Measurements from ENCODE around the gene CLOCK.

Gene CLOCK

DNA sequence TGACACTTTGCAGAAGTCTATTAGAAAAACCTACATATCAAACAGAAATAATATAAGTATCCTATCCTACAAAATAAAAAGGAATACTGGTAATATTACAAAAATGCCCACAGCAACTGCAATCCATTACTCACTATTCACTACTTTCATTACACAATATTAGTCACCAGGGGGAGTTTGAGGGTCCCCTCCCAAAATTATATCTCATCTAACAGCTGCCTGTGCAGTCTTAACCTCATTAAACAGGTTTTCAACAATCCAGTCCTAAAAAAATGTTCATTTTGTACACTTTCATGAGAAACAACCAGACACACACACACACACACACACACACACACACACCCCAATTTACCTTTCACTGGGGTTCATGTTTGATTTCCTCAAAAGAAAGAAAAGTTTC is 2.9 kb downstream of the CLOCK start:
- no peak overlapping the region for H3K4me3 ChIP-seq (ENCODE audit: insufficient read depth, low read depth, low read length)
- H3K4me1 ChIP-seq (ENCODE audit: control insufficient read depth, insufficient read depth, low read length): peaks cover 8% of the 10 kb centered on the region
- H3K9me3 ChIP-seq (ENCODE audit: control insufficient read depth, low read length): no peaks in the 10 kb centered on the region
- H3K27ac ChIP-seq (ENCODE audit: insufficient read depth, low read depth, low read length, poor library complexity, severe bottlenecking): no peak overlapping the region
- H3K36me3 ChIP-seq (ENCODE audit: control insufficient read depth, insufficient read depth, low read length): no peaks in the 10 kb centered on the region
- H3K27me3 ChIP-seq (ENCODE audit: control insufficient read depth, insufficient read depth, low read length, poor library complexity, severe bottlenecking): no peaks in the 10 kb centered on the region

DNA sequence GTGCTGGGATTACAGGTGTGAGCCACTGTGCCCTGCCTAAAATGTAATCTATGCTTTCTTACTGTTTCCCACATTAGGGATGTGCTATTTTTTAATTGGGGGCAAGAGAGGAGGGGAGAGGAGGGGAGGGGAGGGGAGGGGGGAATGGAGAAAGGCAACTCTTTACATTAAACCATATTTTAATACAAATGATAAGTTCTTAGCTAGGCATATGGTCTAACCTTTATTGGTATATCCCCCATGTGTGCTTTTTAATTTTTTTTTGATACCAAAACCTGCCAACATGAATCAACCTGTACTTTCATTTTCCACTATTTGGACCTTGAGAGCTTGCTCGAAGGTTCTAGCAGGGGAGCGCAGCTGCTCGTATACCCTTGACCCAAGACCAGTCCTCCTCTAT is 6.4 kb downstream of the CLOCK start:
- Histone ChIP-seq H3K27me3 (ENCODE audit: control insufficient read depth, insufficient read depth, low read length, poor library complexity, severe bottlenecking) (no peaks in the 10 kb centered on the region), H3K27ac (ENCODE audit: insufficient read depth, low read depth, low read length, poor library complexity, severe bottlenecking) (no peak overlapping the region), H3K36me3 (ENCODE audit: control insufficient read depth, insufficient read depth, low read length) (no peaks in the 10 kb centered on the region), H3K9me3 (ENCODE audit: control insufficient read depth, low read length) (no peaks in the 10 kb centered on the region), H3K4me3 (ENCODE audit: insufficient read depth, low read depth, low read length) (no peak overlapping the region), H3K4me1 (ENCODE audit: control insufficient read depth, insufficient read depth, low read length) (no peaks in the 10 kb centered on the region)
- WGBS, 2 experiments: 97 to 98% methylated on average over 3 of the region's 3 CpGs

DNA sequence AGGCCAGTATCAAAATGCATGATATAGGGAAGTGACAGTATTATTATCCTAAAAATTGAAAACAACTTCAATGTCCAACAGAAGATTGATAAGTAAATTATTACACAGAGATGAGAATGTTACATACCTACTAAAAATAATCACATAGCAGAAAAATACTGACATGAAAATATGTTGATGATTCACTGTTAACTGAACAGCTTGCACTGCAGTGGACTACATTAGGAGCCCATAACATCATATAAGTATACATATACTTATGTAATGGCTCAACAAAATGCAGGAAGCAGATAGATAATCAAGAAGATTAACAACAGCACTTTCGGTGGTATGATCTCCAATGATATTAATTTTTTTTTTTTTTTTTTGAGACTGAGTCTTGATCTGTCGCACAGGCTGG is 7.1 kb downstream of the CLOCK start:
- WGBS, 2 experiments: 90 to 91% methylated on average over 1 to 2 of the region's 2 CpGs
- no peak overlapping the region for H3K4me3 ChIP-seq (ENCODE audit: insufficient read depth, low read depth, low read length)
- no peaks in the 10 kb centered on the region for H3K4me1 ChIP-seq (ENCODE audit: control insufficient read depth, insufficient read depth, low read length)
- no peaks in the 10 kb centered on the region for H3K27me3 ChIP-seq (ENCODE audit: control insufficient read depth, insufficient read depth, low read length, poor library complexity, severe bottlenecking)
- no peak overlapping the region for H3K27ac ChIP-seq (ENCODE audit: insufficient read depth, low read depth, low read length, poor library complexity, severe bottlenecking)
- no peaks in the 10 kb centered on the region for H3K9me3 ChIP-seq (ENCODE audit: control insufficient read depth, low read length)
- H3K36me3 ChIP-seq (ENCODE audit: control insufficient read depth, insufficient read depth, low read length): no peaks in the 10 kb centered on the region

DNA sequence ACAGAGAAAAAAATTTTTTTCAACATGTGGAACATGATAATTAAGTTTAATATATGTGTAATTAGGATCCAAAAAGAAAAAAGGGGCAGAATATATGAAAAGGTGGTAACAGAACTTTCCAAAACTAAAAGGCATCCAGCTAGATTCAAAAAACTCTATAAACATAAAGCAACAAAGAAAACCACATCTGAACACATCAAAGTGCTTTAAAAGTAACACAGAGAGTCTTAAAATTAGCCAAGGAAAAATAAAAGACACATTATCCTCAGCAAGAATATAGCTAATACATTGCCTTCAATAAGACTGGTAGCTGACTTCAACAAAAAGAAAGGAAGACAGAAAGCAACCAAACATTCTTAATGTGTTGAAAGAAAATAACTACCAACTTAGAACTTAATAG is 8.2 kb downstream of the CLOCK start:
- Histone ChIP-seq H3K4me1 (ENCODE audit: control insufficient read depth, insufficient read depth, low read length) (no peaks in the 10 kb centered on the region), H3K4me3 (ENCODE audit: insufficient read depth, low read depth, low read length) (no peak overlapping the region), H3K27ac (ENCODE audit: insufficient read depth, low read depth, low read length, poor library complexity, severe bottlenecking) (no peak overlapping the region), H3K27me3 (ENCODE audit: control insufficient read depth, insufficient read depth, low read length, poor library complexity, severe bottlenecking) (no peaks in the 10 kb centered on the region), H3K9me3 (ENCODE audit: control insufficient read depth, low read length) (peaks cover 5% of the 10 kb centered on the region), H3K36me3 (ENCODE audit: control insufficient read depth, insufficient read depth, low read length) (no peaks in the 10 kb centered on the region)

DNA sequence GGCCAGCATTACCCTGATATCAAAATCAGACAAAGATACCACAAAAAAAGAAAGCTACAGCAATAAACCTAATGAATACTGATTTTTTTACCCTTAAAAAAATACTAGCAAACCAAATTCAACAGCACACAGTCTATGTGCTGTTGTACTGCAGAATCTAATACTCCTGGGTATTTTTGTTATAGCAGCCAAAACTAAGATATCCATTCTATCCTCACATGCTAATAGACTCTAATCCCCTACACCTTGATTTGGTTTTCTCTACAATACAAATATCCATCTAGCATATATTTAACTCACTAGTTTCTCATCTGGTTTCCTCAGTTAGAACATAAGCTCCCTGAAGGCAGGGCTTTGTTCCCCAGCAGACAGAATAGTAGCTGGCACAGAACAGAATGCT is 12.4 kb downstream of the CLOCK start:
- Histone ChIP-seq H3K4me1 (ENCODE audit: control insufficient read depth, insufficient read depth, low read length) (no peaks in the 10 kb centered on the region), H3K4me3 (ENCODE audit: insufficient read depth, low read depth, low read length) (no peak overlapping the region), H3K36me3 (ENCODE audit: control insufficient read depth, insufficient read depth, low read length) (no peaks in the 10 kb centered on the region), H3K27ac (ENCODE audit: insufficient read depth, low read depth, low read length, poor library complexity, severe bottlenecking) (no peak overlapping the region), H3K9me3 (ENCODE audit: control insufficient read depth, low read length) (peaks cover 5% of the 10 kb centered on the region), H3K27me3 (ENCODE audit: control insufficient read depth, insufficient read depth, low read length, poor library complexity, severe bottlenecking) (no peaks in the 10 kb centered on the region)

DNA sequence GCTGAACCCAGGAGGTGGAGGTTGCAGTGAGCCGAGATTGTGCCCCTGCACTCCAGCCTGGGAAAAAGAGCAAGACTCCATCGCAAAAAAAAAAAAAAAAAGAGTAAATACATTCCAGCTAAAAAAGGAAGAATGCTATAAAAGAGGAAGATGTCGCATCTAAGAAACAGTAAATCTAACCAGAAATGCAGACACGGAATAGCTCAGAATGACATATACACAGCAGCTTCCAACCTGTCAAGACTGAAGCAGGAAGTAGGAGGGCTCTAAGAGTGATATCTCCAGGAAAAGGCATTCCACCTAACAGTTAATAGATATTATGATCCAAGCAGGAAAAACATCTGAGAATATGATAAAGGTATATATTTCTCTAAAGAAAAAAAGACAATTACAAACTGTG is 16.0 kb downstream of the CLOCK start:
- no peaks in the 10 kb centered on the region for H3K4me1 ChIP-seq (ENCODE audit: control insufficient read depth, insufficient read depth, low read length)
- WGBS, 2 experiments: 79 to 90% methylated on average over 2 to 3 of the region's 4 CpGs

DNA sequence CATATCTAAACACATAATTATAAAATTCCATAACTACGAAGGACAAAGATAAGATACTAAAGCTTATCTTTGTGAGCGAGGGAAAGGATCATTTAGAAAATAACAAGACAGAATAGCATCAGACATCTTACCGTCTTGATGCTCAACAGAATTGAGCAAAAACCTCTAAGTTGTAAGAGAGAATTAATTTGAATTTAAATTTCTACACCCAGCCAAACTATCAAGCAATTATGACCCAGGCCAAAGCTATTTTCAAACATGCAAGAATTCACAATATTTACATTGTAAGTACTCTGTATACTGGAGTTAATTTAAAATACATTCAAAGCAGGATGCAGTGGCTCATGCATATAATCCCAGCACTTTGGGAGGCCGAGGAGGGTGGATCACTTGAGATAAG is 16.5 kb downstream of the CLOCK start:
- H3K4me1 ChIP-seq (ENCODE audit: control insufficient read depth, insufficient read depth, low read length): no peaks in the 10 kb centered on the region
- H3K27me3 ChIP-seq (ENCODE audit: control insufficient read depth, insufficient read depth, low read length, poor library complexity, severe bottlenecking): no peaks in the 10 kb centered on the region
- no peaks in the 10 kb centered on the region for H3K36me3 ChIP-seq (ENCODE audit: control insufficient read depth, insufficient read depth, low read length)
- H3K4me3 ChIP-seq (ENCODE audit: insufficient read depth, low read depth, low read length): no peak overlapping the region
- peaks cover 5% of the 10 kb centered on the region for H3K9me3 ChIP-seq (ENCODE audit: control insufficient read depth, low read length)
- no peak overlapping the region for H3K27ac ChIP-seq (ENCODE audit: insufficient read depth, low read depth, low read length, poor library complexity, severe bottlenecking)
- 90 to 94% methylated on average over 3 to 4 of the region's 4 CpGs for WGBS, 2 experiments

More for the DNA sequence above, 16.0 kb downstream of the CLOCK start:
- no peaks in the 10 kb centered on the region for H3K27me3 ChIP-seq (ENCODE audit: control insufficient read depth, insufficient read depth, low read length, poor library complexity, severe bottlenecking)
- peaks cover 5% of the 10 kb centered on the region for H3K9me3 ChIP-seq (ENCODE audit: control insufficient read depth, low read length)
- H3K4me3 ChIP-seq (ENCODE audit: insufficient read depth, low read depth, low read length): no peak overlapping the region
- no peaks in the 10 kb centered on the region for H3K36me3 ChIP-seq (ENCODE audit: control insufficient read depth, insufficient read depth, low read length)
- no peak overlapping the region for H3K27ac ChIP-seq (ENCODE audit: insufficient read depth, low read depth, low read length, poor library complexity, severe bottlenecking)

DNA sequence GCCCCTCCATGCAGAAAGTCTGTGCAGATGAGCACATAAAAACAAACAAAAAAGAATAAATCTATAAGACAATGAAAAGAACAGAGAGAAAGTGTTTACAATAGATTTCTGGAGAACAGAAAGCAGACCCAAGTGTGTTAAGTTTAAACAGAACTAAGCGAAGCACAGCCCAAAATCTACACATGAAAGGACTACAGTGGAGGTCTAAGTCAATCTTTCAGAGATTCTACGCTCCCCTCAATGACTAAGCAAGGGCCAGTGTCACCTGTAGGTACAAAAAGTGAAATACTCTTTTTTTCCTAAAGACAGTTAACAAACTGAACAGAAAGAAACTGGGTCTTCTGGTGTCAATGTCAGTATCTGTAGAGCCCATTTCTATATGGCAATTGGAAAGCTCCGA is 18.2 kb downstream of the CLOCK start:
- H3K9me3 ChIP-seq (ENCODE audit: control insufficient read depth, low read length): no peaks in the 10 kb centered on the region
- no peaks in the 10 kb centered on the region for H3K4me1 ChIP-seq (ENCODE audit: control insufficient read depth, insufficient read depth, low read length)
- H3K4me3 ChIP-seq (ENCODE audit: insufficient read depth, low read depth, low read length): no peak overlapping the region
- WGBS, 2 experiments: 72 to 75% methylated on average over 3 of the region's 3 CpGs
- H3K27ac ChIP-seq (ENCODE audit: insufficient read depth, low read depth, low read length, poor library complexity, severe bottlenecking): no peak overlapping the region
- no peaks in the 10 kb centered on the region for H3K27me3 ChIP-seq (ENCODE audit: control insufficient read depth, insufficient read depth, low read length, poor library complexity, severe bottlenecking)
- no peaks in the 10 kb centered on the region for H3K36me3 ChIP-seq (ENCODE audit: control insufficient read depth, insufficient read depth, low read length)

DNA sequence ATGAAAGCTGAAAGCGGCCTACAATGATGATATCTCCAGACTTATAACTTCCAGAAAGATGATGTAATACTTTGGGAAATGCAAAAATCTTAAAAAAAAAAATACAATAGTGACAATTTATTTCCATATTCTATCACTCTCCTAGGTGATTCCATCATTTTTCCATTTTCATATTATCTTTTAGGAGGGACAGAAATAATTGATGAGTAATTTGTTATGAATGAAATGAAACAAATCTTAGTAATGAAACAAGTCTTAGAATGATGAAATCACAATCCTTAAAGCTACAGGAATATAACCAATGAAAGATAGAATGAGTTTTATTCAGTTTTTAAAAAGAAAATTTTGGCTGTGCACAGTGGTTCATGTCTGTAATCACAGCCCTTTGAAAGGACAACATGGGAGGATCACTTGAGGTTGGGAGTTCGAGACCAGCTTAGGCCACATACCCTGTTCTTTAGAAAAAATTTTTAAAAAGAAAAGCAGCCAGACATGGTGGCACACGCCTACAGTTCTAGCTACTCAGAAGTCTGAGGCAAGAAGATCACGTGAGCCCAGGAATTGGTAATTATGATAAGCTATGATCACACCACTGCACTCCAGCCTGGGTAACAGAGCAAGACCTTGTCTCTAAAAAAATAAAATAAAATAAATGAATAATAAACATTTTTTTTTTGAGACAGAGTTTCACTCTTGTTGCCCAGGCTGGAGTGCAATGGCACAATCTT is 21.7 kb downstream of the CLOCK start:
- 92 to 95% methylated on average over 3 to 4 of the region's 4 CpGs for WGBS, 2 experiments
- H3K9me3 ChIP-seq (ENCODE audit: control insufficient read depth, low read length): no peaks in the 10 kb centered on the region
- H3K4me1 ChIP-seq (ENCODE audit: control insufficient read depth, insufficient read depth, low read length): no peaks in the 10 kb centered on the region
- H3K27me3 ChIP-seq (ENCODE audit: control insufficient read depth, insufficient read depth, low read length, poor library complexity, severe bottlenecking): no peaks in the 10 kb centered on the region
- no peak overlapping the region for H3K4me3 ChIP-seq (ENCODE audit: insufficient read depth, low read depth, low read length)
- H3K36me3 ChIP-seq (ENCODE audit: control insufficient read depth, insufficient read depth, low read length): no peaks in the 10 kb centered on the region
- no peak overlapping the region for H3K27ac ChIP-seq (ENCODE audit: insufficient read depth, low read depth, low read length, poor library complexity, severe bottlenecking)

DNA sequence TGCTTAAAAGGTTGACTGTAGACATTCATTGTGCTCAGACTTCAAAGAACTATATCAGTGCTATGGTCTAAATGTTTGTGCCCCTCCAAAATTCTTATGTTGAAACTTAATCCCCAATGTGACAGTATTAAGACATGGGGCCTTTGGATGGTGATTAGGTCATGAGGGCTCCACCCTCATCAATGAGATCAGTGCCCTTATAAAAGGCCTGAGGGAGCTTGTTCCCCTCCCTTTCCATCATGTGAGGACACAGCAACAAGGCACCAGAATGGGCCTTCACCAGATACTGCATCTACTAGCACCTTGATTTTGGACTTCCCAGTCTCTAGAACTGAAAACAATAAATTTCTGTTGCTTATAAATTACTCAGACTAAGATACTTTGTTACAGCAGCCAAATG is 28.3 kb downstream of the CLOCK start:
- H3K27me3 ChIP-seq (ENCODE audit: control insufficient read depth, insufficient read depth, low read length, poor library complexity, severe bottlenecking): no peaks in the 10 kb centered on the region
- no peaks in the 10 kb centered on the region for H3K36me3 ChIP-seq (ENCODE audit: control insufficient read depth, insufficient read depth, low read length)
- H3K4me3 ChIP-seq (ENCODE audit: insufficient read depth, low read depth, low read length): no peak overlapping the region
- H3K27ac ChIP-seq (ENCODE audit: insufficient read depth, low read depth, low read length, poor library complexity, severe bottlenecking): no peak overlapping the region
- H3K9me3 ChIP-seq (ENCODE audit: control insufficient read depth, low read length): no peaks in the 10 kb centered on the region
- no peaks in the 10 kb centered on the region for H3K4me1 ChIP-seq (ENCODE audit: control insufficient read depth, insufficient read depth, low read length)
